ENCODE measurements around the gene CCDC134.

The CCDC134 gene

DNA sequence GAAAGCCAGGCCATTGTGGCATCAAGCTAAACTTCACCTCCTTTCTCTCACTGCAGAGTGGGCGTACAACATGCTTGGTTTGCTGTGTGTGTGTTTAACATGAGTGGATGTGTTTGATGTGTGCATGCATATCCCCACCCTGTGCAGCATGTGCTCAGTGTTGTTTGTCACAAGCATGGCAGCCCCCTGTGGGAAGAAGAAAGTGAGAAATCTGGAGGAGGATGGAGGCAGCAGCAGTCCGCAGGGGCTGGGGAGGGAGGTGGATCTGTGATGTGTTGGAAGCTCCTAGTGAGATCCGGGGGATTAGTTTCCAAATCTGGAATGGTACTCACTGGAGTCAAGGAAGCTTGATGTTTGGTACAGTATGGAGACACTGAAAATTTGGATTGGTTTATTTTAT is 24.1 kb upstream of the CCDC134 start:
- Histone ChIP-seq H3K36me3 (ENCODE audit: control insufficient read depth in 4 of 4, insufficient read depth in 4 of 4, low read length in 3 of 4) (no peaks in the 10 kb centered on the region), H3K9me3 (ENCODE audit: control extremely low read depth in 1 of 5, control insufficient read depth in 4 of 5, insufficient read depth in 2 of 5, low read depth in 1 of 5, low read length in 4 of 5) (no peaks in the 10 kb centered on the region), H3K27me3 (replicated peaks in 2 of 5; ENCODE audit: control insufficient read depth in 4 of 5, insufficient read depth in 5 of 5, low read length in 4 of 5) (no peaks in the 10 kb centered on the region), H3K4me1 (ENCODE audit: control extremely low read depth in 1 of 4, control insufficient read depth in 4 of 4, insufficient read depth in 4 of 4, low read length in 3 of 4) (peaks cover 6 to 15% (median 12%) of the 10 kb centered on the region in 4 experiments), H3K4me3 (ENCODE audit: control insufficient read depth in 1 of 7, extremely low read depth in 1 of 7, insufficient read depth in 4 of 7, low read depth in 2 of 7, low read length in 6 of 7) (no peak overlapping the region), H3K27ac (ENCODE audit: insufficient read depth in 1 of 2, low read depth in 1 of 2, low read length in 2 of 2, poor library complexity in 1 of 2, severe bottlenecking in 2 of 2) (no peak overlapping the region)
- DNase-seq = no peak
- ChIA-PET POLR2A (no interaction called here), CTCF (interaction anchor here (1.2 to 1.3 kb wide), 3 partner anchors 9 to 29 kb away, joined by 3 to 4 read pairs (median 4); no protein-coding TSS in a partner anchor)
- WGBS (ENCODE audit: insufficient coverage) = 100% methylated on average over 1 of the region's 3 CpGs

DNA sequence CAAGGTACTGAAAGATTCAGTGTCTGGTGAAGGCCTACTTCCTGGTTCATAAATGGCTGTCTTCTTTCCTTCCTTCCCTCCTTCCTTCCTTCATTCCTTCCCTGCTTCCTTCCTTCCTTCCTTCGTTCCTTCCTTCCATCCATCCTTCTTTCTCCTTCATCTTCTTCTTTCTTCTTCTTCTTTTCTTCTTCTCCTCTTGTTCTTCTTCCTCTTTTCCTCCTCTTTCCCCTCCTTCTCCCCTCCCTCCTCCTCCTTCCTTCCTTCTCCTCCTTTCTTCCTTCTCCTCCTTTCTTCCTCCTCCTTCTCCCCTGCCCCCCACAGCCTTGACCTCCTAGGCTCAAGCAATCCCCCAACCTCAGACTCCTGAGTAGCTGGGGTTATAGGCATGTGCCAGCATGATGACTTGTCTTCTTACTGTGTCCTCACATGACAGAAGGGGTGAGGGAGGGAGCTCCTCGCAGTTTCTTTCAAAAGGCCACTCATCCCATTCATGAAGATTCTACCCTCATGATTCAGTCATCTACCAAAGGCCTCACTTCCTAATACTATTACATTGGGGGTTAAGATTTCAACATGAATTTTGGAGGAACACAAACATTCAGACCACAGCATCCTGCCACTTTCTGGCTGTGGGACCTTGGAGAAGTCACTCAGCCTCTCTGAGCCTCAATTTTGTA is 22.6 kb upstream of the CCDC134 start:
- Histone ChIP-seq H3K9me3 (ENCODE audit: control extremely low read depth in 1 of 5, control insufficient read depth in 4 of 5, insufficient read depth in 2 of 5, low read depth in 1 of 5, low read length in 4 of 5) (no peaks in the 10 kb centered on the region), H3K27ac (ENCODE audit: insufficient read depth in 1 of 2, low read depth in 1 of 2, low read length in 2 of 2, poor library complexity in 1 of 2, severe bottlenecking in 2 of 2) (no peak overlapping the region), H3K4me1 (ENCODE audit: control extremely low read depth in 1 of 4, control insufficient read depth in 4 of 4, insufficient read depth in 4 of 4, low read length in 3 of 4) (peaks cover 12 to 26% (median 19%) of the 10 kb centered on the region in 4 experiments), H3K36me3 (ENCODE audit: control insufficient read depth in 4 of 4, insufficient read depth in 4 of 4, low read length in 3 of 4) (no peaks in the 10 kb centered on the region), H3K4me3 (ENCODE audit: control insufficient read depth in 1 of 7, extremely low read depth in 1 of 7, insufficient read depth in 4 of 7, low read depth in 2 of 7, low read length in 6 of 7) (no peak overlapping the region), H3K27me3 (replicated peaks in 2 of 5; ENCODE audit: control insufficient read depth in 4 of 5, insufficient read depth in 5 of 5, low read length in 4 of 5) (no peaks in the 10 kb centered on the region)
- DNase-seq = peak in 2 of 3 donors; percentile 19 to 37
- ChIA-PET POLR2A (no interaction called here), CTCF (interaction anchor here (1.0 to 8.1 kb wide), 2 partner anchors 20 to 31 kb away, joined by 4 to 55 read pairs; partner anchors contain the start of gene CCDC134)
- 87% methylated on average over 1 of the region's 2 CpGs for WGBS (ENCODE audit: insufficient coverage)

DNA sequence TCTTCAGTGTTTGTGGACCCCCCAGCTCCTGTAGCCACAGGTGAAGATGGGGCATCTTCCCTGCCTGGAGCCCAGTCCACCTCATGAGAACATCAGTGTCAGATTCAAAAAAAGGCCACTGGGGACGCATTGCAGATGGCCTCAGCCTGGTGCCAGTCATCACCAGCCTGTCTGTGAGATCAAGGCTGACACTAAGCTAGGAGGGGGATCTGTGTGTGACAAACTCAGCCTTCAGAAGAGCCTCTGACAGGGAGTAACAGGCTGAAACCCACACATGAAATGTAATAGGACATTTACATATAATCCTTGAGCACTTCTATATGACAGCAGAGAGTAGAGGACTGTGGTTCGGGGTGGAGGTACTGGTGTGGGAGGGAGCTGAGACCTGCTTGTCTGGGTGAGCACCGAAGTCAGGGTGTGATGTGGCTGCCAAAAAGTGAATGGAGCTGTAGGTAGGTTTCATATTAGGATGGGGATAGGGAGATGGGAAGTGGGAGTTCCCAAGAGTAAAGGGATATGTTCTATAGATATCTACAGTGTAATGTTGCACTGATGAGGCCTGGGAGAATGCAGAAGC is 20.5 kb upstream of the CCDC134 start:
- H3K4me3 ChIP-seq (ENCODE audit: control insufficient read depth in 1 of 7, extremely low read depth in 1 of 7, insufficient read depth in 4 of 7, low read depth in 2 of 7, low read length in 6 of 7) = no peak overlapping the region
- 67% methylated on average over 3 of the region's 3 CpGs for WGBS (ENCODE audit: insufficient coverage)
- no peaks in the 10 kb centered on the region for H3K9me3 ChIP-seq (ENCODE audit: control extremely low read depth in 1 of 5, control insufficient read depth in 4 of 5, insufficient read depth in 2 of 5, low read depth in 1 of 5, low read length in 4 of 5)
- ChIA-PET CTCF (interaction anchor here (1.3 to 8.1 kb wide), 5 partner anchors 10 to 160 kb away, joined by 3 to 55 read pairs (median 7); partner anchors contain the start of gene CCDC134), POLR2A (interaction anchor here (1.0 to 1.9 kb wide), 3 partner anchors 13 to 53 kb away, joined by 3 to 14 read pairs (median 3); partner anchors contain the start of genes CCDC134 and SREBF2)
- H3K27me3 ChIP-seq (replicated peaks in 2 of 5; ENCODE audit: control insufficient read depth in 4 of 5, insufficient read depth in 5 of 5, low read length in 4 of 5) = no peaks in the 10 kb centered on the region
- H3K27ac ChIP-seq (ENCODE audit: insufficient read depth in 1 of 2, low read depth in 1 of 2, low read length in 2 of 2, poor library complexity in 1 of 2, severe bottlenecking in 2 of 2) = peak overlapping the region in 1 of 2 experiments; percentile 5
- no peak for DNase-seq
- H3K36me3 ChIP-seq (ENCODE audit: control insufficient read depth in 4 of 4, insufficient read depth in 4 of 4, low read length in 3 of 4) = no peaks in the 10 kb centered on the region
- peaks cover 12 to 27% (median 19%) of the 10 kb centered on the region in 4 experiments for H3K4me1 ChIP-seq (ENCODE audit: control extremely low read depth in 1 of 4, control insufficient read depth in 4 of 4, insufficient read depth in 4 of 4, low read length in 3 of 4)

DNA sequence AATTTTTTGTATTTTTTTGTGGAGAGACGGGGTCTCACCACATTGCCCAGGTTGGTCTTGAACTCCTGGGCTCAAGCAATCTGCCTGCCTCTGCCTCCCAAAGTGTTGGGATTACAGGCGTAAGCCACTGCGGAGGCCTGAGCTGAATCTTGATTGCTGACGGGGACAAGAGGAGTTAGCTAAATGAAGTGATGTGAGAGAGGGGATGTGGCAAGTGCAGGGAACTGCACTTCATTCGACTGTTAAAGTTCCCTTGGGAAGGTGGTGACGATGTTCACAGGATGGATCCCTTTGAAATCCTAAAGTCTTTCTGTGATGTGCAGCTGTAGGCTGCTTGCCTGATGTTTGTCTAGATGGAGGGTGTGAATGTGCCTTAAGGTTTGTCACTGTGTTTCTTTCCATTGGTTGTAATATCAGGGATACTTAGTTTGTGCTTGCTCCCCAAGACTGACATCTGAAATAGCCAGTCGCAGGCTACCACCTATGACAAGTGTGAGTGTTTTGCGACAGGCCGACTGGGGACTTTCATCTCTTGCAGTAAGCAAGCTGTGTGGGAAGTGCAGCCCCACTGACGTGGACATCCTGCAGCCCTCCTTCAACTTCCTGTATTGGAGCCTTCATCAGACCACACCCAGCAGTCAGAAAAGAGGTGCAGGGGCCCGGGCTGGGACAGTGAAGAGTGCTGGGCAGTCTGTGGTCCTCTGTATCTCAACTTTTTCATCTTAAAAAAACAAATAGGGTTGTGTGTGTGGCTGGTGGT is 19.6 kb upstream of the CCDC134 start:
- DNase-seq = peak; percentile 96 to 100 (median 99)
- POLR2A ChIA-PET = interaction anchor here (0.5 to 1.9 kb wide), 5 partner anchors 14 to 130 kb away, joined by 3 to 14 read pairs (median 3); partner anchors contain the start of genes CCDC134 and SREBF2
- H3K27ac ChIP-seq (ENCODE audit: insufficient read depth in 1 of 2, low read depth in 1 of 2, low read length in 2 of 2, poor library complexity in 1 of 2, severe bottlenecking in 2 of 2) = peak overlapping the region; percentile 14 to 76
- WGBS (ENCODE audit: insufficient coverage) = 41% methylated on average over 8 of the region's 11 CpGs
- peaks cover 12 to 27% (median 19%) of the 10 kb centered on the region in 4 experiments for H3K4me1 ChIP-seq (ENCODE audit: control extremely low read depth in 1 of 4, control insufficient read depth in 4 of 4, insufficient read depth in 4 of 4, low read length in 3 of 4)
- CTCF ChIA-PET = interaction anchor here (0.7 to 8.1 kb wide), 10 partner anchors 11 to 160 kb away, joined by 3 to 55 read pairs (median 4); partner anchors contain the start of gene CCDC134
- H3K36me3 ChIP-seq (ENCODE audit: control insufficient read depth in 4 of 4, insufficient read depth in 4 of 4, low read length in 3 of 4) = no peaks in the 10 kb centered on the region
- peak overlapping the region in 5 of 7 experiments; percentile 40 to 67 (median 47) for H3K4me3 ChIP-seq (ENCODE audit: control insufficient read depth in 1 of 7, extremely low read depth in 1 of 7, insufficient read depth in 4 of 7, low read depth in 2 of 7, low read length in 6 of 7)
- H3K27me3 ChIP-seq (replicated peaks in 2 of 5; ENCODE audit: control insufficient read depth in 4 of 5, insufficient read depth in 5 of 5, low read length in 4 of 5) = no peaks in the 10 kb centered on the region
- no peaks in the 10 kb centered on the region for H3K9me3 ChIP-seq (ENCODE audit: control extremely low read depth in 1 of 5, control insufficient read depth in 4 of 5, insufficient read depth in 2 of 5, low read depth in 1 of 5, low read length in 4 of 5)

DNA sequence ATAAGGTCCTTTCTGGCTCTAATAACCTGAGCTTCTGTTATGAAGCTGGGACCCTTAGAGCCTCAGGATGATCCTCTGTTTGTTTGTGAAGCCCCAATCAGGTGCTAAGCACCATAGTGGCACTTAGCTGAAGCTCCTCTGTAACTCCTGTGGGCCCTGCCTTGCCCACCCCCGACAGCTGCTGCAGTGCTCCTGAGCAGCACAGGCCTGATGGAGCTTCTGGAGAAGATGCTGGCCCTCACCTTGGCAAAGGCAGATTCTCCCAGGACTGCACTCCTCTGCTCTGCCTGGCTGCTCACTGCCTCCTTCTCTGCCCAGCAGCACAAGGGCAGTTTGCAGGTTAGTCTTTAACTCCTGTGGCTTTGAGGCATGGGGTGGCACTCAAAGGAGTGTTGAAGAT is 19.0 kb upstream of the CCDC134 start:
- peak overlapping the region in 6 of 7 experiments; percentile 21 to 67 (median 45) for H3K4me3 ChIP-seq (ENCODE audit: control insufficient read depth in 1 of 7, extremely low read depth in 1 of 7, insufficient read depth in 4 of 7, low read depth in 2 of 7, low read length in 6 of 7)
- H3K27ac ChIP-seq (ENCODE audit: insufficient read depth in 1 of 2, low read depth in 1 of 2, low read length in 2 of 2, poor library complexity in 1 of 2, severe bottlenecking in 2 of 2) = peak overlapping the region; percentile 14 to 76
- ChIA-PET CTCF (interaction anchor here (0.7 to 8.1 kb wide), 9 partner anchors 10 to 159 kb away, joined by 3 to 55 read pairs (median 3); partner anchors contain the start of gene CCDC134), POLR2A (interaction anchor here (0.5 to 1.9 kb wide), 4 partner anchors 15 to 129 kb away, joined by 3 to 14 read pairs (median 3); partner anchors contain the start of gene CCDC134)
- H3K27me3 ChIP-seq (replicated peaks in 2 of 5; ENCODE audit: control insufficient read depth in 4 of 5, insufficient read depth in 5 of 5, low read length in 4 of 5) = no peaks in the 10 kb centered on the region
- WGBS (ENCODE audit: insufficient coverage) = 71% methylated on average over 1 of the region's 1 CpG
- H3K36me3 ChIP-seq (ENCODE audit: control insufficient read depth in 4 of 4, insufficient read depth in 4 of 4, low read length in 3 of 4) = no peaks in the 10 kb centered on the region
- no peaks in the 10 kb centered on the region for H3K9me3 ChIP-seq (ENCODE audit: control extremely low read depth in 1 of 5, control insufficient read depth in 4 of 5, insufficient read depth in 2 of 5, low read depth in 1 of 5, low read length in 4 of 5)
- DNase-seq = no peak
- peaks cover 12 to 27% (median 19%) of the 10 kb centered on the region in 4 experiments for H3K4me1 ChIP-seq (ENCODE audit: control extremely low read depth in 1 of 4, control insufficient read depth in 4 of 4, insufficient read depth in 4 of 4, low read length in 3 of 4)

DNA sequence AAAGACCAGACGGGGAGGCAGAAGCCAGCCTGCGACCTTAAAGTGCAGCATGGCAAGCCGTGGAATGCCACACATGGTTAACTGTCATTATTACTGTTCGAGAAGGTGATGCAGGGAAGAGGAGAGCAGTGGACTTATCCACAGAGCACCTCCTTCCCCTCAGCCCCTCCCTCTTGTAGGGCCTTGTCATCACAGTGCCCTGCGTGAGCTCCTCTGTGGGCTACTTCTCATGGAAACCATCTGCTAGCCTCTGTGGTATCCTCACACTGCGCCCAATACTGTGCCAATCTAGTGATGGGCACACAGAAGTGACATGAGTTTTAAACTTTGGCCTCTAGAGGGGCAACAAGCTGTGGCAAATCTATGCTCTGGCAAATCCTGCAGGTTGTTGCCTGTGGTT is 18.2 kb upstream of the CCDC134 start:
- POLR2A ChIA-PET = interaction anchor here (1.4 to 2.2 kb wide), 2 partner anchors 16 to 18 kb away, joined by 4 to 5 read pairs; partner anchors contain the start of gene CCDC134

More for the DNA sequence above, 18.2 kb upstream of the CCDC134 start:
- CTCF ChIA-PET = interaction anchor here (1.0 to 8.1 kb wide), 4 partner anchors 9 to 18 kb away, joined by 3 to 55 read pairs (median 3); partner anchors contain the start of gene CCDC134
- no peaks in the 10 kb centered on the region for H3K36me3 ChIP-seq (ENCODE audit: control insufficient read depth in 4 of 4, insufficient read depth in 4 of 4, low read length in 3 of 4)
- no peaks in the 10 kb centered on the region for H3K27me3 ChIP-seq (replicated peaks in 2 of 5; ENCODE audit: control insufficient read depth in 4 of 5, insufficient read depth in 5 of 5, low read length in 4 of 5)
- peak in 2 of 3 donors; percentile 36 to 39 for DNase-seq
- peaks cover 12 to 27% (median 19%) of the 10 kb centered on the region in 4 experiments for H3K4me1 ChIP-seq (ENCODE audit: control extremely low read depth in 1 of 4, control insufficient read depth in 4 of 4, insufficient read depth in 4 of 4, low read length in 3 of 4)
- peak overlapping the region in 1 of 7 experiments; percentile 67 for H3K4me3 ChIP-seq (ENCODE audit: control insufficient read depth in 1 of 7, extremely low read depth in 1 of 7, insufficient read depth in 4 of 7, low read depth in 2 of 7, low read length in 6 of 7)
- WGBS (ENCODE audit: insufficient coverage) = 93% methylated on average over 6 of the region's 6 CpGs
- H3K27ac ChIP-seq (ENCODE audit: insufficient read depth in 1 of 2, low read depth in 1 of 2, low read length in 2 of 2, poor library complexity in 1 of 2, severe bottlenecking in 2 of 2) = no peak overlapping the region
- no peaks in the 10 kb centered on the region for H3K9me3 ChIP-seq (ENCODE audit: control extremely low read depth in 1 of 5, control insufficient read depth in 4 of 5, insufficient read depth in 2 of 5, low read depth in 1 of 5, low read length in 4 of 5)

Measured in common myeloid progenitor, CD34-positive (primary cell).